ENCODE data around the gene SLC25A21.

The SLC25A21 gene

GRCh38 chr14:36820111-36820709 is 352.2 kb downstream of the SLC25A21 start (continued):
- TF ChIP-seq, protein P1, sequence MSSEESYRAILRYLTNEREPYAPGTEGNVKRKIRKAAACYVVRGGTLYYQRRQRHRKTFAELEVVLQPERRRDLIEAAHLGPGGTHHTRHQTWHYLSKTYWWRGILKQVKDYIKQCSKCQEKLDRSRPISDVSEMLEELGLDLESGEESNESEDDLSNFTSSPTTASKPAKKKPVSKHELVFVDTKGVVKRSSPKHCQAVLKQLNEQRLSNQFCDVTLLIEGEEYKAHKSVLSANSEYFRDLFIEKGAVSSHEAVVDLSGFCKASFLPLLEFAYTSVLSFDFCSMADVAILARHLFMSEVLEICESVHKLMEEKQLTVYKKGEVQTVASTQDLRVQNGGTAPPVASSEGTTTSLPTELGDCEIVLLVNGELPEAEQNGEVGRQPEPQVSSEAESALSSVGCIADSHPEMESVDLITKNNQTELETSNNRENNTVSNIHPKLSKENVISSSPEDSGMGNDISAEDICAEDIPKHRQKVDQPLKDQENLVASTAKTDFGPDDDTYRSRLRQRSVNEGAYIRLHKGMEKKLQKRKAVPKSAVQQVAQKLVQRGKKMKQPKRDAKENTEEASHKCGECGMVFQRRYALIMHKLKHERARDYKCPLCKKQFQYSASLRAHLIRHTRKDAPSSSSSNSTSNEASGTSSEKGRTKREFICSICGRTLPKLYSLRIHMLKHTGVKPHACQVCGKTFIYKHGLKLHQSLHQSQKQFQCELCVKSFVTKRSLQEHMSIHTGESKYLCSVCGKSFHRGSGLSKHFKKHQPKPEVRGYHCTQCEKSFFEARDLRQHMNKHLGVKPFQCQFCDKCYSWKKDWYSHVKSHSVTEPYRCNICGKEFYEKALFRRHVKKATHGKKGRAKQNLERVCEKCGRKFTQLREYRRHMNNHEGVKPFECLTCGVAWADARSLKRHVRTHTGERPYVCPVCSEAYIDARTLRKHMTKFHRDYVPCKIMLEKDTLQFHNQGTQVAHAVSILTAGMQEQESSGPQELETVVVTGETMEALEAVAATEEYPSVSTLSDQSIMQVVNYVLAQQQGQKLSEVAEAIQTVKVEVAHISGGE (tag by site-specific recombination; conservative IDR thresholded peaks at IDR 0.05; ENCODE audit: low read depth): no peak
- no peak for TF ChIP-seq ZNF544 (tag by site-specific recombination; IDR thresholded peaks at IDR 0.05)
- no peak for TF ChIP-seq ZNF341 (tag by site-specific recombination; IDR thresholded peaks at IDR 0.05; ENCODE audit: low read depth)
- no peak for TF ChIP-seq ZNF174 (tag by site-specific recombination; IDR thresholded peaks at IDR 0.05)
- TF ChIP-seq, protein P2, sequence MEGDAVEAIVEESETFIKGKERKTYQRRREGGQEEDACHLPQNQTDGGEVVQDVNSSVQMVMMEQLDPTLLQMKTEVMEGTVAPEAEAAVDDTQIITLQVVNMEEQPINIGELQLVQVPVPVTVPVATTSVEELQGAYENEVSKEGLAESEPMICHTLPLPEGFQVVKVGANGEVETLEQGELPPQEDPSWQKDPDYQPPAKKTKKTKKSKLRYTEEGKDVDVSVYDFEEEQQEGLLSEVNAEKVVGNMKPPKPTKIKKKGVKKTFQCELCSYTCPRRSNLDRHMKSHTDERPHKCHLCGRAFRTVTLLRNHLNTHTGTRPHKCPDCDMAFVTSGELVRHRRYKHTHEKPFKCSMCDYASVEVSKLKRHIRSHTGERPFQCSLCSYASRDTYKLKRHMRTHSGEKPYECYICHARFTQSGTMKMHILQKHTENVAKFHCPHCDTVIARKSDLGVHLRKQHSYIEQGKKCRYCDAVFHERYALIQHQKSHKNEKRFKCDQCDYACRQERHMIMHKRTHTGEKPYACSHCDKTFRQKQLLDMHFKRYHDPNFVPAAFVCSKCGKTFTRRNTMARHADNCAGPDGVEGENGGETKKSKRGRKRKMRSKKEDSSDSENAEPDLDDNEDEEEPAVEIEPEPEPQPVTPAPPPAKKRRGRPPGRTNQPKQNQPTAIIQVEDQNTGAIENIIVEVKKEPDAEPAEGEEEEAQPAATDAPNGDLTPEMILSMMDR (tag by site-specific recombination; IDR thresholded peaks at IDR 0.05): no peak
- TF ChIP-seq, protein P3, sequence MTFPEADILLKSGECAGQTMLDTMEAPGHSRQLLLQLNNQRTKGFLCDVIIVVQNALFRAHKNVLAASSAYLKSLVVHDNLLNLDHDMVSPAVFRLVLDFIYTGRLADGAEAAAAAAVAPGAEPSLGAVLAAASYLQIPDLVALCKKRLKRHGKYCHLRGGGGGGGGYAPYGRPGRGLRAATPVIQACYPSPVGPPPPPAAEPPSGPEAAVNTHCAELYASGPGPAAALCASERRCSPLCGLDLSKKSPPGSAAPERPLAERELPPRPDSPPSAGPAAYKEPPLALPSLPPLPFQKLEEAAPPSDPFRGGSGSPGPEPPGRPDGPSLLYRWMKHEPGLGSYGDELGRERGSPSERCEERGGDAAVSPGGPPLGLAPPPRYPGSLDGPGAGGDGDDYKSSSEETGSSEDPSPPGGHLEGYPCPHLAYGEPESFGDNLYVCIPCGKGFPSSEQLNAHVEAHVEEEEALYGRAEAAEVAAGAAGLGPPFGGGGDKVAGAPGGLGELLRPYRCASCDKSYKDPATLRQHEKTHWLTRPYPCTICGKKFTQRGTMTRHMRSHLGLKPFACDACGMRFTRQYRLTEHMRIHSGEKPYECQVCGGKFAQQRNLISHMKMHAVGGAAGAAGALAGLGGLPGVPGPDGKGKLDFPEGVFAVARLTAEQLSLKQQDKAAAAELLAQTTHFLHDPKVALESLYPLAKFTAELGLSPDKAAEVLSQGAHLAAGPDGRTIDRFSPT (tag by site-specific recombination; IDR thresholded peaks at IDR 0.05): no peak
- TF ChIP-seq ZNF324 (tag by site-specific recombination; IDR thresholded peaks at IDR 0.05): no peak
- no peak for TF ChIP-seq ZNF610 (tag by site-specific recombination; IDR thresholded peaks at IDR 0.05; ENCODE audit: borderline replicate concordance)

- peak overlapping the region; percentile 37; the same call in 1 of the 2 replicates for H3K27ac ChIP-seq (ENCODE audit: extremely low read depth, low read depth, low read length)
- H3K9me3 ChIP-seq (ENCODE audit: control insufficient read depth, insufficient read depth, low read depth, low read length): no peaks in the 10 kb centered on the region
- ChIA-PET CTCF (interaction anchor here (0.5 to 1.6 kb wide), 3 partner anchors 11 to 123 kb away, joined by 4 to 6 read pairs (median 4); no protein-coding TSS in a partner anchor), POLR2A (no interaction called here)
- no peak overlapping the region for H3K4me3 ChIP-seq (ENCODE audit: low read depth, low read length)
- H3K4me1 ChIP-seq (ENCODE audit: control insufficient read depth, insufficient read depth, low read length): peaks cover 30% of the 10 kb centered on the region
- TF ChIP-seq ZBTB44 (tag by site-specific recombination; IDR thresholded peaks at IDR 0.05) (peak; percentile 62; the same call in 1 of the 2 replicates), ZNF37A (tag by site-specific recombination; IDR thresholded peaks at IDR 0.05) (no peak)
- TF ChIP-seq, protein P4, sequence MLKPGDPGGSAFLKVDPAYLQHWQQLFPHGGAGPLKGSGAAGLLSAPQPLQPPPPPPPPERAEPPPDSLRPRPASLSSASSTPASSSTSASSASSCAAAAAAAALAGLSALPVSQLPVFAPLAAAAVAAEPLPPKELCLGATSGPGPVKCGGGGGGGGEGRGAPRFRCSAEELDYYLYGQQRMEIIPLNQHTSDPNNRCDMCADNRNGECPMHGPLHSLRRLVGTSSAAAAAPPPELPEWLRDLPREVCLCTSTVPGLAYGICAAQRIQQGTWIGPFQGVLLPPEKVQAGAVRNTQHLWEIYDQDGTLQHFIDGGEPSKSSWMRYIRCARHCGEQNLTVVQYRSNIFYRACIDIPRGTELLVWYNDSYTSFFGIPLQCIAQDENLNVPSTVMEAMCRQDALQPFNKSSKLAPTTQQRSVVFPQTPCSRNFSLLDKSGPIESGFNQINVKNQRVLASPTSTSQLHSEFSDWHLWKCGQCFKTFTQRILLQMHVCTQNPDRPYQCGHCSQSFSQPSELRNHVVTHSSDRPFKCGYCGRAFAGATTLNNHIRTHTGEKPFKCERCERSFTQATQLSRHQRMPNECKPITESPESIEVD (tag by site-specific recombination; IDR thresholded peaks at IDR 0.05): peak; percentile 29
- TF ChIP-seq, protein P5, sequence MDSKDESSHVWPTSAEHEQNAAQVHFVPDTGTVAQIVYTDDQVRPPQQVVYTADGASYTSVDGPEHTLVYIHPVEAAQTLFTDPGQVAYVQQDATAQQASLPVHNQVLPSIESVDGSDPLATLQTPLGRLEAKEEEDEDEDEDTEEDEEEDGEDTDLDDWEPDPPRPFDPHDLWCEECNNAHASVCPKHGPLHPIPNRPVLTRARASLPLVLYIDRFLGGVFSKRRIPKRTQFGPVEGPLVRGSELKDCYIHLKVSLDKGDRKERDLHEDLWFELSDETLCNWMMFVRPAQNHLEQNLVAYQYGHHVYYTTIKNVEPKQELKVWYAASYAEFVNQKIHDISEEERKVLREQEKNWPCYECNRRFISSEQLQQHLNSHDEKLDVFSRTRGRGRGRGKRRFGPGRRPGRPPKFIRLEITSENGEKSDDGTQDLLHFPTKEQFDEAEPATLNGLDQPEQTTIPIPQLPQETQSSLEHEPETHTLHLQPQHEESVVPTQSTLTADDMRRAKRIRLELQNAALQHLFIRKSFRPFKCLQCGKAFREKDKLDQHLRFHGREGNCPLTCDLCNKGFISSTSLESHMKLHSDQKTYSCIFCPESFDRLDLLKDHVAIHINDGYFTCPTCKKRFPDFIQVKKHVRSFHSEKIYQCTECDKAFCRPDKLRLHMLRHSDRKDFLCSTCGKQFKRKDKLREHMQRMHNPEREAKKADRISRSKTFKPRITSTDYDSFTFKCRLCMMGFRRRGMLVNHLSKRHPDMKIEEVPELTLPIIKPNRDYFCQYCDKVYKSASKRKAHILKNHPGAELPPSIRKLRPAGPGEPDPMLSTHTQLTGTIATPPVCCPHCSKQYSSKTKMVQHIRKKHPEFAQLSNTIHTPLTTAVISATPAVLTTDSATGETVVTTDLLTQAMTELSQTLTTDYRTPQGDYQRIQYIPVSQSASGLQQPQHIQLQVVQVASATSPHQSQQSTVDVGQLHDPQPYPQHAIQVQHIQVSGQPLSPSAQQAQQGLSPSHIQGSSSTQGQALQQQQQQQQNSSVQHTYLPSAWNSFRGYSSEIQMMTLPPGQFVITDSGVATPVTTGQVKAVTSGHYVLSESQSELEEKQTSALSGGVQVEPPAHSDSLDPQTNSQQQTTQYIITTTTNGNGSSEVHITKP (tag by site-specific recombination; IDR thresholded peaks at IDR 0.05): peak; percentile 80
- TF ChIP-seq, protein P6, sequence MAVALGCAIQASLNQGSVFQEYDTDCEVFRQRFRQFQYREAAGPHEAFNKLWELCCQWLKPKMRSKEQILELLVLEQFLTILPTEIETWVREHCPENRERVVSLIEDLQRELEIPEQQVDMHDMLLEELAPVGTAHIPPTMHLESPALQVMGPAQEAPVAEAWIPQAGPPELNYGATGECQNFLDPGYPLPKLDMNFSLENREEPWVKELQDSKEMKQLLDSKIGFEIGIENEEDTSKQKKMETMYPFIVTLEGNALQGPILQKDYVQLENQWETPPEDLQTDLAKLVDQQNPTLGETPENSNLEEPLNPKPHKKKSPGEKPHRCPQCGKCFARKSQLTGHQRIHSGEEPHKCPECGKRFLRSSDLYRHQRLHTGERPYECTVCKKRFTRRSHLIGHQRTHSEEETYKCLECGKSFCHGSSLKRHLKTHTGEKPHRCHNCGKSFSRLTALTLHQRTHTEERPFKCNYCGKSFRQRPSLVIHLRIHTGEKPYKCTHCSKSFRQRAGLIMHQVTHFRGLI (tag by site-specific recombination; IDR thresholded peaks at IDR 0.05): peak; percentile 88
- no peaks in the 10 kb centered on the region for H3K36me3 ChIP-seq (ENCODE audit: control insufficient read depth in 2 of 2, insufficient read depth in 1 of 2, low read length in 2 of 2)
Observed at GRCh38 chr14:36818794-36819384, 353.5 kb downstream of the SLC25A21 start.
